Keratinocyte (primary cell): ENCODE results near the gene GUCA2A. TPM values are rescaled to one million over a fixed set of nuclear protein-coding genes. Genes with fewer than 3 reads are reported as not detected.

ENCODE experiments used
- DNase-seq: peaks from one replicate; pipeline ENCODE4 v3.0.0-alpha.2; 2011; ENCODE audit warnings: low read depth, missing footprints, low spot score
- FAIRE-seq: peaks from 2 replicates; lab custom pipeline; 2011; peaks lifted over from hg19 to GRCh38; lab: Jason Lieb, UNC
- H2AFZ ChIP-seq: 2 replicates; pipeline ENCODE4 v1.6.0; 2012; ENCODE audit warnings: low read length, control low read depth, inconsistent platforms; ENCODE audit not compliant: control insufficient read depth
- H3K27ac ChIP-seq: 2 replicates; pipeline ENCODE4 v1.5.1; 2011; ENCODE audit warnings: low read length; ENCODE audit not compliant: control insufficient read depth, insufficient read depth
- H3K27me3 ChIP-seq: 3 replicates; pipeline ENCODE4 v1.6.0; 2011; ENCODE audit warnings: low read length; ENCODE audit not compliant: control insufficient read depth, insufficient read depth; ENCODE audit errors: extremely low read depth
- H3K36me3 ChIP-seq, 2 experiments: 2 replicates in 1 of 2; 3 replicates in 1 of 2; pipeline ENCODE4 v1.5.1; 2011; ENCODE audit warnings: low read length in 2 of 2, mild to moderate bottlenecking in 1 of 2; ENCODE audit not compliant: control insufficient read depth in 2 of 2, insufficient read depth in 2 of 2; ENCODE audit errors: extremely low read depth in 1 of 2
- H3K4me1 ChIP-seq: 3 replicates; pipeline ENCODE4 v1.5.1; 2011; ENCODE audit warnings: low read length; ENCODE audit not compliant: control insufficient read depth, insufficient read depth; ENCODE audit errors: extremely low read depth
- H3K4me2 ChIP-seq: 3 replicates; pipeline ENCODE4 v1.6.0; 2011; ENCODE audit warnings: low read depth, low read length; ENCODE audit not compliant: control insufficient read depth, insufficient read depth; ENCODE audit errors: extremely low read depth
- H3K4me3 ChIP-seq, 3 experiments: fragments of 200-600 bp in 1 of 3; sonication (generic) in 1 of 3; 2 replicates in 2 of 3; 3 replicates in 1 of 3; pipeline ENCODE4 v1.5.1; 2011 to 2016; ENCODE audit warnings: low read length in 3 of 3, mild to moderate bottlenecking in 3 of 3, control low read depth in 2 of 3, inconsistent platforms in 1 of 3, low read depth in 1 of 3, mixed read lengths in 1 of 3, mixed run types in 1 of 3, moderate library complexity in 1 of 3; ENCODE audit not compliant: control insufficient read depth in 2 of 3, insufficient read depth in 2 of 3; ENCODE audit errors: extremely low read depth in 1 of 3
- H3K79me2 ChIP-seq: 2 replicates; pipeline ENCODE4 v1.6.0; 2012; ENCODE audit warnings: low read length; ENCODE audit not compliant: control insufficient read depth, insufficient read depth
- H3K9ac ChIP-seq: 3 replicates; pipeline ENCODE4 v1.6.0; 2011; ENCODE audit warnings: low read length; ENCODE audit not compliant: control insufficient read depth, insufficient read depth; ENCODE audit errors: extremely low read depth
- H3K9me1 ChIP-seq: 3 replicates; pipeline ENCODE4 v1.6.0; 2011; ENCODE audit warnings: low read length; ENCODE audit not compliant: control insufficient read depth, insufficient read depth; ENCODE audit errors: extremely low read depth
- H3K9me3 ChIP-seq: 2 replicates; pipeline ENCODE4 v1.5.1; 2012; ENCODE audit warnings: low read depth, low read length; ENCODE audit not compliant: control insufficient read depth
- H4K20me1 ChIP-seq: 3 replicates; pipeline ENCODE4 v1.6.0; 2011; ENCODE audit warnings: low read length; ENCODE audit not compliant: control insufficient read depth, insufficient read depth; ENCODE audit errors: extremely low read depth
- EZH2 ChIP-seq: IDR thresholded peaks from one replicate; pipeline ENCODE4 v1.6.1; 2012; ENCODE audit warnings: inconsistent platforms, mild to moderate bottlenecking, low read length, moderate library complexity
- dilution Hi-C: fragments of 300-500 bp; cut with MboI; formaldehyde crosslinking; loops from one replicate; pipeline ENCODE4 v1.7.0; 2020; ENCODE audit warnings: low sequenced_read_pairs; ENCODE audit not compliant: extremely low pct_ligation_motif_present
- polyA plus RNA-seq, 5 experiments: library from polyadenylated mRNA; depleted of rRNA in 3 of 5; stranded (reverse) in 3 of 5; stranded (forward) in 1 of 5; unstranded in 1 of 5; fragments of >200 nt; gene quantifications; 1 replicate in 1 of 5; 2 replicates in 3 of 5; 3 replicates in 1 of 5; pipeline versions ENCODE4 v1.2.1 to v1.2.3, GENCODE V29; 2011 to 2012; ENCODE audit warnings: missing spikeins in 2 of 5, low read depth in 1 of 5, low replicate concordance in 1 of 5
- TF ChIP-seq, protein P1 (sequence below), 3 experiments: IDR thresholded peaks in 1 of 3; conservative IDR thresholded peaks in 1 of 3; optimal IDR thresholded peaks in 1 of 3; 2 replicates in 2 of 3; 3 replicates in 1 of 3; pipeline versions ENCODE3 to v1.5.1; 2011; ENCODE audit warnings: low read length in 3 of 3, mild to moderate bottlenecking in 3 of 3, moderate library complexity in 2 of 3, control low read depth in 1 of 3, inconsistent platforms in 1 of 3; ENCODE audit not compliant: insufficient read depth in 2 of 3; ENCODE audit errors: extremely low read depth in 1 of 3

GUCA2A gene
- polyA plus RNA-seq, 1 donor (not counting 4 experiments of a cell fraction or from before 2014, with no cell fraction given) = not detected

DNA sequence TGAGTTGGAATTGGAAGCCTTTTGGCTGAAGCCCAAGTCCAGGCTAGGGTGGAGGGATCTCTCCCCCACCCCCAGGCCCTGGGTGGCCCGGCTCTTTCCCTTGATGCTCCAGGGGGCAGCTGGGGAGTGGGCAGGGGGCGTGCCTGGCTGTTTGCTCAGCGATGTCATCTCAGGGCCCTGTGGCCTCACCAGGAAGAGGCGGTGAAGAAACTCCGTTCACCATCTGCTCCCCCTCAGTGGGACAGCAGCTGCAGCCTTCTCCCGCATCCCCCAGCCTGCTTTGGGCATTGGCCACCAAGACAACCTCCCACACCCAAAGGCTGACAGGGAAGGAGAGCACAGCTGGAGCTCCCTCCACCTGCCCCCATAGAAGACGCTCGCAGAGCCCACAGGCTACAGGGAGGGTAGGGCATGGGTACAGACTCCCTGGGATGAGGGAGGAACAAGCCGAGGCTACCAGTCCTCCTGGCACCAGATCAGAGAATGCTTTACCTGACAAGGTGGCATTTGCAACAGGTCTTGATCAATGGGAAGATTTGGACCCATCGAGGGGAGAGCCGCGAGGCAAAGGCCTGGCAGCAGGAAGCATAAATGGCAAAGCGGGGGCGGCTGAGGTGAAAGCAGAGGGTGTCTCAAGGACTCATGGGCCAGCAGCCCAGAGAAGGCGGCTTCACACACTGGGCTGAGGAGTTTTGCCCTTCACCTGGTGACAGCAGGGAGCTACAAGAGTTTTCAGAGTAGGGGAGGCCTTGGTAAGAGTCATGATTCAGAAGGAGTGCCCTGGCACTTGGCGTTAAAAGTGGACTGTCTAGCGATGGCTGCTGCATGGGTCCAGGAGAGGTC, 6.5 kb upstream of the GUCA2A start:
- Histone ChIP-seq H4K20me1 (no peaks in the 10 kb centered on the region), H3K4me3 (no peak overlapping the region), H3K9me3 (no peaks in the 10 kb centered on the region), H3K79me2 (no peaks in the 10 kb centered on the region), H3K4me1 (peaks cover 47% of the 10 kb centered on the region), H3K27me3 (no peaks in the 10 kb centered on the region), H3K4me2 (no peak overlapping the region), H3K36me3 (no peaks in the 10 kb centered on the region), H2AFZ (no peak overlapping the region), H3K27ac (no peak overlapping the region), H3K9ac (no peak overlapping the region), H3K9me1 (peaks cover 6% of the 10 kb centered on the region)
- FAIRE-seq (no peak), DNase-seq (no peak)
- TF ChIP-seq EZH2 = no peak
- TF ChIP-seq, protein P1, sequence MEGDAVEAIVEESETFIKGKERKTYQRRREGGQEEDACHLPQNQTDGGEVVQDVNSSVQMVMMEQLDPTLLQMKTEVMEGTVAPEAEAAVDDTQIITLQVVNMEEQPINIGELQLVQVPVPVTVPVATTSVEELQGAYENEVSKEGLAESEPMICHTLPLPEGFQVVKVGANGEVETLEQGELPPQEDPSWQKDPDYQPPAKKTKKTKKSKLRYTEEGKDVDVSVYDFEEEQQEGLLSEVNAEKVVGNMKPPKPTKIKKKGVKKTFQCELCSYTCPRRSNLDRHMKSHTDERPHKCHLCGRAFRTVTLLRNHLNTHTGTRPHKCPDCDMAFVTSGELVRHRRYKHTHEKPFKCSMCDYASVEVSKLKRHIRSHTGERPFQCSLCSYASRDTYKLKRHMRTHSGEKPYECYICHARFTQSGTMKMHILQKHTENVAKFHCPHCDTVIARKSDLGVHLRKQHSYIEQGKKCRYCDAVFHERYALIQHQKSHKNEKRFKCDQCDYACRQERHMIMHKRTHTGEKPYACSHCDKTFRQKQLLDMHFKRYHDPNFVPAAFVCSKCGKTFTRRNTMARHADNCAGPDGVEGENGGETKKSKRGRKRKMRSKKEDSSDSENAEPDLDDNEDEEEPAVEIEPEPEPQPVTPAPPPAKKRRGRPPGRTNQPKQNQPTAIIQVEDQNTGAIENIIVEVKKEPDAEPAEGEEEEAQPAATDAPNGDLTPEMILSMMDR (optimal IDR thresholded peaks at IDR 0.05 in 1 of 3, IDR thresholded peaks at IDR 0.05 in 1 of 3, conservative IDR thresholded peaks at IDR 0.05 in 1 of 3; ENCODE audit: extremely low read depth in 1 of 3, insufficient read depth in 2 of 3, low read length in 3 of 3) = no peak
- dilution Hi-C loops = no loop called here

DNA sequence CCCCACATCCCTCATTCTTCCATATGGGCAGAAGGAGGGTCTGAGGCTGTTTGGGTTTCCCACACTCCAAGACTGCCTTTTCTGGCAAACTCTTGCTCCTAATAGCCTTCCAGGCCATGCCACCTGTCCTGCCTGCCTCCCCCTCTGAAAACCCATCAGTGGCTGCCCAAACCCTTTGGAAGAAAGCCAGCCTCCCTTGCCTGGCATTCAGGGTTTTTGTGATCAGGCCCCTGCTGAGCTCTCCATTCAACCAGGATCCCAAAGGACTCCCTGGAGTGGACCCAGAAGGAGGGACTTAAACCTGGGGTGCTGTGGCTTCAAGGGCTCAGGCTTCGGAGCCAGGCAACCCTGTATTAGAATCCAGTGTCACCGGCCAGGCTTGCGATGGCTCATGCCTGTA, 4.2 kb upstream of the GUCA2A start:
- Histone ChIP-seq H3K36me3 (no peaks in the 10 kb centered on the region), H3K27ac (no peak overlapping the region), H3K9ac (no peak overlapping the region), H2AFZ (no peak overlapping the region), H3K4me1 (peaks cover 34% of the 10 kb centered on the region), H4K20me1 (no peaks in the 10 kb centered on the region), H3K9me1 (peaks cover 6% of the 10 kb centered on the region), H3K79me2 (no peaks in the 10 kb centered on the region), H3K4me2 (no peak overlapping the region), H3K27me3 (no peaks in the 10 kb centered on the region), H3K4me3 (no peak overlapping the region), H3K9me3 (no peaks in the 10 kb centered on the region)
- FAIRE-seq = no peak
- DNase-seq = no peak
- dilution Hi-C loops = no loop called here
- TF ChIP-seq, protein P1 (optimal IDR thresholded peaks at IDR 0.05 in 1 of 3, IDR thresholded peaks at IDR 0.05 in 1 of 3, conservative IDR thresholded peaks at IDR 0.05 in 1 of 3; ENCODE audit: extremely low read depth in 1 of 3, insufficient read depth in 2 of 3, low read length in 3 of 3) = no peak
- no peak for TF ChIP-seq EZH2
